ENCODE measurements around the gene OTOG. TPM values are rescaled to one million over a fixed set of nuclear protein-coding genes. Genes with fewer than 3 reads are reported as not detected.

The OTOG gene
- total RNA-seq, 3 donors from 2014 or later (not counting 1 experiment from before 2014, with no cell fraction given) = not detected

- 89% methylated on average over 17 of the region's 17 CpGs for WGBS (ENCODE audit: insufficient coverage)
- no peaks in the 10 kb centered on the region for H3K36me3 Mint-ChIP-seq
- Histone ChIP-seq H3K4me1 (ENCODE audit: control insufficient read depth, insufficient read depth, low read length) (no peaks in the 10 kb centered on the region), H3K9me3 (ENCODE audit: control insufficient read depth, insufficient read depth, low read length) (no peaks in the 10 kb centered on the region), H3K36me3 (ENCODE audit: control insufficient read depth, insufficient read depth, low read length) (no peaks in the 10 kb centered on the region), H3K4me3 (ENCODE audit: low read length) (no peak overlapping the region), H3K27ac (ENCODE audit: low read length) (no peak overlapping the region), H3K27me3 (ENCODE audit: control insufficient read depth, insufficient read depth, low read length) (no peaks in the 10 kb centered on the region)
- no peak for TF ChIP-seq CTCF (IDR thresholded peaks at IDR 0.05)
- ATAC-seq (no peak), DNase-seq (no peak)
- no peaks in the 10 kb centered on the region for H3K9me3 Mint-ChIP-seq
- H3K27ac Mint-ChIP-seq = no peak overlapping the region
- no peak overlapping the region for H3K4me3 Mint-ChIP-seq
- intact Hi-C loops (cut with micrococcal nuclease) = no loop called here
- H3K4me1 Mint-ChIP-seq = peaks cover 0 to 7% of the 10 kb centered on the region in 2 donors
- H3K27me3 Mint-ChIP-seq (ENCODE audit: low read depth in 2 of 2) = peaks cover 0 to 4% of the 10 kb centered on the region in 2 donors
These were observed 94.8 kb downstream of the OTOG start for GRCh38 chr11:17641792-17642350.

GRCh38 chr11:17642370-17642769, 95.3 kb downstream of the OTOG start:
- TF ChIP-seq CTCF (IDR thresholded peaks at IDR 0.05) = no peak
- 84% methylated on average over 4 of the region's 4 CpGs for WGBS (ENCODE audit: insufficient coverage)

GRCh38 chr11:17642980-17643379, 95.9 kb downstream of the OTOG start:
- H3K9me3 Mint-ChIP-seq = no peaks in the 10 kb centered on the region

More at GRCh38 chr11:17642370-17642769, 95.3 kb downstream of the OTOG start:
- H3K27ac Mint-ChIP-seq = no peak overlapping the region
- DNase-seq (no peak), ATAC-seq (no peak)
- H3K9me3 ChIP-seq (ENCODE audit: control insufficient read depth, insufficient read depth, low read length) = no peaks in the 10 kb centered on the region
- H3K4me3 Mint-ChIP-seq = no peak overlapping the region
- H3K36me3 Mint-ChIP-seq = no peaks in the 10 kb centered on the region
- peaks cover 0 to 7% of the 10 kb centered on the region in 2 donors for H3K4me1 Mint-ChIP-seq
- no peaks in the 10 kb centered on the region for H3K36me3 ChIP-seq (ENCODE audit: control insufficient read depth, insufficient read depth, low read length)
- intact Hi-C loops (cut with micrococcal nuclease) = no loop called here
- peaks cover 4 to 8% of the 10 kb centered on the region in 2 donors for H3K27me3 Mint-ChIP-seq (ENCODE audit: low read depth in 2 of 2)
- H3K27ac ChIP-seq (ENCODE audit: low read length) = no peak overlapping the region
- H3K9me3 Mint-ChIP-seq = no peaks in the 10 kb centered on the region
- H3K4me3 ChIP-seq (ENCODE audit: low read length) = no peak overlapping the region
- H3K27me3 ChIP-seq (ENCODE audit: control insufficient read depth, insufficient read depth, low read length) = no peaks in the 10 kb centered on the region
- H3K4me1 ChIP-seq (ENCODE audit: control insufficient read depth, insufficient read depth, low read length) = no peaks in the 10 kb centered on the region

More at GRCh38 chr11:17642980-17643379, 95.9 kb downstream of the OTOG start:
- Histone ChIP-seq H3K9me3 (ENCODE audit: control insufficient read depth, insufficient read depth, low read length) (no peaks in the 10 kb centered on the region), H3K4me1 (ENCODE audit: control insufficient read depth, insufficient read depth, low read length) (no peaks in the 10 kb centered on the region), H3K27ac (ENCODE audit: low read length) (no peak overlapping the region), H3K4me3 (ENCODE audit: low read length) (no peak overlapping the region), H3K36me3 (ENCODE audit: control insufficient read depth, insufficient read depth, low read length) (no peaks in the 10 kb centered on the region), H3K27me3 (ENCODE audit: control insufficient read depth, insufficient read depth, low read length) (no peaks in the 10 kb centered on the region)
- Mint-ChIP-seq H3K4me1 (peaks cover 0 to 7% of the 10 kb centered on the region in 2 donors), H3K27me3 (ENCODE audit: low read depth in 2 of 2) (peaks cover 10 to 11% of the 10 kb centered on the region in 2 donors), H3K4me3 (no peak overlapping the region), H3K36me3 (no peaks in the 10 kb centered on the region), H3K27ac (no peak overlapping the region)
- no peak for TF ChIP-seq CTCF (IDR thresholded peaks at IDR 0.05)
- 90% methylated on average over 6 of the region's 6 CpGs for WGBS (ENCODE audit: insufficient coverage)
- intact Hi-C loops (cut with micrococcal nuclease) = no loop called here
- ATAC-seq = no peak
- no peak for DNase-seq

All from natural killer cell (primary cell).